Muscle layer of duodenum (tissue), 2 donors: ENCODE measurements around the gene KTN1.

Experiments used
- H3K27ac ChIP-seq: one replicate; pipeline ENCODE4 v1.7.0; 2013; ENCODE audit warnings: mild to moderate bottlenecking, low read length
- H3K27me3 ChIP-seq: one replicate; pipeline ENCODE4 v1.7.0; 2013; ENCODE audit warnings: low read depth, mild to moderate bottlenecking, control low read depth, low read length
- H3K36me3 ChIP-seq, 2 donors: one replicate each; pipeline ENCODE4 v1.7.0; 2013; ENCODE audit warnings: low read length in 2 of 2, control low read depth in 1 of 2, mild to moderate bottlenecking in 1 of 2; ENCODE audit not compliant: insufficient read depth in 2 of 2, control insufficient read depth in 1 of 2
- H3K4me1 ChIP-seq, 2 donors: one replicate each; pipeline ENCODE4 v1.7.0; 2013; ENCODE audit warnings: low read length in 2 of 2, mild to moderate bottlenecking in 2 of 2, control low read depth in 1 of 2, moderate library complexity in 1 of 2; ENCODE audit not compliant: insufficient read depth in 2 of 2, control insufficient read depth in 1 of 2
- H3K4me3 ChIP-seq, 2 donors: one replicate each; pipeline ENCODE4 v1.7.0; 2013; ENCODE audit warnings: low read length in 2 of 2, low read depth in 1 of 2, mild to moderate bottlenecking in 1 of 2
- H3K9me3 ChIP-seq, 2 donors: one replicate each; pipeline ENCODE4 v1.7.0; 2013; ENCODE audit warnings: low read length in 2 of 2, control low read depth in 1 of 2, mild to moderate bottlenecking in 1 of 2; ENCODE audit not compliant: control insufficient read depth in 1 of 2
- donor health status: healthy.

Gene KTN1

DNA sequence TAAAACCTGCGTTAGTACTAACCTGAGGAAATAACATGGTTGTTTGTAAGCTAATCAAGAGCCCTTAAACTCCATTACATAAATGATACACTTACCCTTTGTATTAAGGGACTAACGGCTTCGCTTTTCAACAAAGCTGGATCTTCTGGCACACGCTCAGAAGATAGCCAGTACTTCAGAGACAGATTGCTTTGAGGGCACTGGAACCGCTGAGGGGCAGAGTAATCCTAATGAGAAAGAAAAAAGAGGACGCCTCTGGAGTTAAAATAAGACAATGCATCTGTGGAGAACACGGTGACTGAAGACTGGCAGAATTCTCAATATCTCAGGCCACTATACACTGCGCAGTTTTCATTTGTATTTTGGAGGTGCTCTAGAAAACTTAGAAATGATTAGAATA lies 1.5 kb upstream of the KTN1 start:
- peak overlapping the region; percentile 88 for H3K27ac ChIP-seq
- H3K9me3 ChIP-seq: no peaks in the 10 kb centered on the region
- H3K4me3 ChIP-seq: peak overlapping the region in 1 of 2 donors; percentile 80
- peaks cover 0 to 4% of the 10 kb centered on the region in 2 donors for H3K36me3 ChIP-seq
- peaks cover 9 to 20% of the 10 kb centered on the region in 2 donors for H3K4me1 ChIP-seq
- H3K27me3 ChIP-seq: no peaks in the 10 kb centered on the region

DNA sequence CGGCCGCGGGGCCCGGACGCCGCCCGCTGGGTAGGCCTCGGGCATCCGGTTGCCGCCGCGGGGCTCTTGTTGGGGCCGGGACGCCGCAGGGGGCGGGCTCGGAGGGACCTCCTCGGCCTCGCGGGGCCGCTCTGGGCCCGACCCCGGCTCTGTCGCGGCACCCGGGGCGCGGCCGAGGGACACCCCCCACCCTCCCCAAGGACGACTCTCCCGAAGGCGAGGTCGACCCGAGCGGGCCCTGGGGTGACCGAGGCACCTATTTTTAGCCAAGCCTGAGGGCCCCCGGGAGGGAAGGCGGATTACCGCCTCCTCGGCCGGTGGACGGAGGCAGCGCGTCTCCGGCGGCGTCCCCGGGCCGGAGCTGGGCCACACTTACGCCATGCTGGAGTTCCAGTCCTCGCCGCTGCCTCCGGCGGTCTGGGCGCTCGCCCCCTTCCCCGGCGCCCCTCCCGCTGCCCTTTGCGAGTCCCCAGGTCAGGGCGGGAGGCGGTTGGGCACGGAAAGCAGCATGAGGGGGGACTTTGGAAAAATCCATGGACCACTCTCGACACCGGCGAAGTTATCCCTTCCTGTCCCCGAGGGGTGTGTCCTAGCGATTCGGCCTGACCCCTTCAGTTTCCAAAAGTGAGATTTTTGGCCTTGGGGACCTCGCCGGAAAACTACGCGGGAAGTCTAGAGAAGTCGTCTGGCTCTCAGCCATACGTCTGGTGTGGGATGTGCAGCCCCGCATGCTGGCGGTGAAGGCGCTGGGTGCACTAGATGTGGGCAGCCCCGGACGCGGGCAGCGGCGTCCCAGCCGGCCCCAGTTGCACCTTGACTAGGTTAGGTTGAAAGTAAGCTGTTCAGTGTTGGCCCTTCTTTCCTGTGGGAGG lies 699 bp downstream of the KTN1 start:
- peak overlapping the region; percentile 81 to 92 for H3K4me3 ChIP-seq
- peaks cover 15 to 31% of the 10 kb centered on the region in 2 donors for H3K4me1 ChIP-seq
- no peaks in the 10 kb centered on the region for H3K27me3 ChIP-seq
- H3K9me3 ChIP-seq: no peaks in the 10 kb centered on the region
- H3K27ac ChIP-seq: peak overlapping the region; percentile 61
- peaks cover 0 to 4% of the 10 kb centered on the region in 2 donors for H3K36me3 ChIP-seq

DNA sequence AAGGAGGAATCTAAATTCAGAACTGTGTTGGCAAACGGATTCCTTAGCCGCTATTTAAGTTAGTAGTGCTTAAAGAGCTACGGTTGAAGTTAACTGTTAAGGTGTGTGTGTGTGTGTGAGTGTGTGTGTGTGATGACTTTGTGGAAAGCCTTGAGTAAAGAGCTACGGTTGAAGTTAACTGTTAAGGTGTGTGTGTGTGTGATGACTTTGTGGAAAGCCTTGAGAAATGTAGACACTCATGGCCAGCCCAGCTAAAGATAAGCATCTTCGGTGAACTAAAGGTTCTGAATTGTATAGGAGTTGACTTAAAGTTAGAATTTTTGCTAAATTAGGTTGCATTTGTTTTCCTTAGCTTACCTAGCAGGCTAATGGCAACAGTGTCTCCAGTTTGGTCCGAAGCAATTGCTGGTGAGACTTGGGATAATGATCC lies 1.4 kb downstream of the KTN1 start:
- H3K27ac ChIP-seq: peak overlapping the region; percentile 61
- H3K27me3 ChIP-seq: no peaks in the 10 kb centered on the region
- H3K9me3 ChIP-seq: no peaks in the 10 kb centered on the region
- peaks cover 21 to 37% of the 10 kb centered on the region in 2 donors for H3K4me1 ChIP-seq
- H3K4me3 ChIP-seq: peak overlapping the region; percentile 81 to 92
- H3K36me3 ChIP-seq: peaks cover 0 to 4% of the 10 kb centered on the region in 2 donors

DNA sequence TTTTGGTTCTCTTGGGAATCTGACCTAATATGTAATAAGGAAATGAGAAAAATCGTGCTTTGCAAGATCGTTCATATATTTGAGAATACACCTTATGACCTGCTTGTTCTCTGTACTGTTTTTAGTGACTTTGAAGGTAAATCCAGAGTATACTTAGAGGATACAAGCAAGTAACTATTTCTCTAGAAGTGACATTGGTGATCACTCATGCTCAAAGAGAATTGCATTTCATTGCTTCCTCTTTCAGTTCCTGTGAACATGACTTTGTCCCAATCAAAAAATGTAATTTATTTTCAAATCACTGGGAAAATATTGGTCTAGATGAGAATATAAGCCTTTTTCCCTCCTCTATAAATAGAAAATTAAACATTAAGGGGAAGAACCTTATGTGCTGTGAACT lies 2.7 kb downstream of the KTN1 start:
- no peak overlapping the region for H3K27ac ChIP-seq
- no peak overlapping the region for H3K4me3 ChIP-seq
- peaks cover 23 to 50% of the 10 kb centered on the region in 2 donors for H3K4me1 ChIP-seq
- H3K9me3 ChIP-seq: no peaks in the 10 kb centered on the region
- H3K27me3 ChIP-seq: no peaks in the 10 kb centered on the region
- H3K36me3 ChIP-seq: peaks cover 0 to 4% of the 10 kb centered on the region in 2 donors

DNA sequence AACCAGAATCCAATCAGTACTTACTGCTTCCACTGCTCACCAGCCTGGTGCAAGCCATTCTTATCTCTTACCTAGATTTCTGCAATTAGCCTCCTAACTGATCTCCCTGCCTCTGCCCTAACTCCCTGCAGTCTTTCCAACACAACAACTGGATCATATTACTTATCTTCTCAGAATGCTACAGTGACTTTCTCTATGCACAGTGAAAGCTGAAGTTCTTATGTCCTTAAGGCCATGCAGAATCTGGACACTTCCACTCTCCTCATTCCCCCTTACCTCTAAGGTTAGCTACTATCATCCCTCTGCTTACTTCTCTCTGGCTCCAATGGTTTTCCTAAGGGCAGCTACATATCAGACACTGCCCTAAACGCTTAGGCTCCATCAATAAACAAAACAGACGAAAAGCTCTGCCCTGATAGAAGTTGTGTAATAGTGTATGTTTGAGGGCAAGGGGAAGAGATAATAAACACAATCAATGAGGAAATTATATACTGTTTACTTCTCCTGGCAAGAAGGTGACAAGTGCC lies 4.0 kb downstream of the KTN1 start:
- H3K27ac ChIP-seq: no peak overlapping the region
- H3K4me1 ChIP-seq: peaks cover 23 to 61% of the 10 kb centered on the region in 2 donors
- H3K27me3 ChIP-seq: no peaks in the 10 kb centered on the region
- H3K36me3 ChIP-seq: peaks cover 0 to 4% of the 10 kb centered on the region in 2 donors
- H3K9me3 ChIP-seq: no peaks in the 10 kb centered on the region
- no peak overlapping the region for H3K4me3 ChIP-seq

DNA sequence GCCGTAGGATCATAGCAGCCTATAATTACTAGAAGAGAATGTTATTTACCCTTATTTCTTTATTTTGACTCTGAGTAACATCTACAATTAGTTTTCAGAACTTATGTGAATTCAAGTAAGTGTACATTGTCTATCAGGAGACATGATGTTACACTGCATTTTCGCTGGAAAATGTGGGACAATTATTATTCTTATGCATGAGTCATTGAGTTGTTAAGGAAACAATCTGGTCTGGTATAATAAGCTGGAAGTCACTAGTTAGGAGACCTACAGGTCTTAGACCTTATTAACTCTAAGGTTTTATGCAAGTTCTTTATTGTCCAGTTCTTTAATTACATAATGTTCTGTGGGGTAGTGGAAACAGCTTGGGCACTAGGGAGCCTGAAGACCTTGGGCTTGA lies 5.8 kb downstream of the KTN1 start:
- H3K9me3 ChIP-seq: no peaks in the 10 kb centered on the region
- H3K27ac ChIP-seq: no peak overlapping the region
- no peak overlapping the region for H3K4me3 ChIP-seq
- H3K27me3 ChIP-seq: no peaks in the 10 kb centered on the region
- no peaks in the 10 kb centered on the region for H3K36me3 ChIP-seq
- H3K4me1 ChIP-seq: peaks cover 23 to 61% of the 10 kb centered on the region in 2 donors

DNA sequence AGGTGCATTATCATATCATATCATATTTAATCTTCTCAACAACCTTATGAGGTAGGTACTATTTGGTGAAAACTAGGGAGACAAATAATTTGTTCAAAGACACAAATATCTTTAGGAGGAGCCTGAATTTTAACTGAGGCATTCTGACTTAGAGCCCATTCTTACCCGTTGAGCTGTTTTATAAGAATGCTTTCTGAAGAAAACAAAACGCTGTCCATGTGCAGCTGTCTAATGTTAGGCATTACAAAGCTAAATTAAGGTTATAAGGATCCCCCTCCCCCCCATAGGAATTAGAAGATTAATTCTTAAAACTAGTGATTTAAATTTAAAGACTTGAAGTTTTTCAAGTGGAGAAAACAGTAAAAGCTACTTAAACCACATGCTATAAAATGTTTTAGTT lies 6.4 kb downstream of the KTN1 start:
- no peaks in the 10 kb centered on the region for H3K27me3 ChIP-seq
- H3K4me1 ChIP-seq: peaks cover 23 to 59% of the 10 kb centered on the region in 2 donors
- H3K27ac ChIP-seq: no peak overlapping the region
- H3K36me3 ChIP-seq: no peaks in the 10 kb centered on the region
- H3K9me3 ChIP-seq: no peaks in the 10 kb centered on the region
- no peak overlapping the region for H3K4me3 ChIP-seq

DNA sequence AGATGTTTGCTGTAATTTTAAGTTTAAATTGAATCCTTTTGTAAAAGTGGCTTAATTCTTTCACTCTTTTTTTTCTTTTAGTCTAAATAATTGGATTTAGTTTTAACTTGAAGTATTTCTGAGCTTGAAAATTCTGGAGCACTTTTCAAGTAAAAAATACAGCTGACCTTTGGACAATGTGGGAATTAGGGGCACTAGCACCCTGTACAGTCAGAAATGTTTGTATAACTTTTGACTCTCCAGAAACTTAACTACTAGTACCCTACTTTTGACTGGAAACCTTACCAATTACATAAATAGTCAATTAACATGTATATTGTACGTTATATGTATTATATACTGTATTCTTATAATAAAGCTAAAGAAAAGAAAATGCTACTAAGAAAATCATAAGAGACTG lies 7.8 kb downstream of the KTN1 start:
- H3K9me3 ChIP-seq: no peaks in the 10 kb centered on the region
- H3K36me3 ChIP-seq: no peaks in the 10 kb centered on the region
- no peak overlapping the region for H3K4me3 ChIP-seq
- H3K4me1 ChIP-seq: peaks cover 20 to 48% of the 10 kb centered on the region in 2 donors
- H3K27me3 ChIP-seq: no peaks in the 10 kb centered on the region
- no peak overlapping the region for H3K27ac ChIP-seq

DNA sequence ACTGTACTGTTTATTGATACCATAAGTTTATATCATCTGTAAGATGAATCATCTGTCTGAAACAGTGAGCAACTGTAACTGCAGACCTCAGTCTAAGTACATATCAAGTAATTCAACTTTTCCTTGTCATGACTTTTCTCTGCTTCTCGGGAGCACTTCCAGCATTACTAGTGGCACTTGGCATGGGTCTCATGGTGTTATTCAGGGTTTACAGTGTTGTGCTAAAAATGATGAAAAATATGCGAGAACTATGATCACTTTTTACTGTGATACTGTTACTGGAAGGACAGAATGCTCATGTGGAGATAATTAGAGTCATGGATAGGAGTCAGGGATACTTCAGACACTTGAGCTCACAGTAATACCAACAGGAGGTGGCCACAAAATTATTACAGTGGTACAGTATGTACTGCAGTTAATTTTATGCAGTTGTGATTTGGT lies 8.3 kb downstream of the KTN1 start:
- Histone ChIP-seq H3K36me3 (no peaks in the 10 kb centered on the region), H3K27me3 (no peaks in the 10 kb centered on the region), H3K4me3 (no peak overlapping the region)

DNA sequence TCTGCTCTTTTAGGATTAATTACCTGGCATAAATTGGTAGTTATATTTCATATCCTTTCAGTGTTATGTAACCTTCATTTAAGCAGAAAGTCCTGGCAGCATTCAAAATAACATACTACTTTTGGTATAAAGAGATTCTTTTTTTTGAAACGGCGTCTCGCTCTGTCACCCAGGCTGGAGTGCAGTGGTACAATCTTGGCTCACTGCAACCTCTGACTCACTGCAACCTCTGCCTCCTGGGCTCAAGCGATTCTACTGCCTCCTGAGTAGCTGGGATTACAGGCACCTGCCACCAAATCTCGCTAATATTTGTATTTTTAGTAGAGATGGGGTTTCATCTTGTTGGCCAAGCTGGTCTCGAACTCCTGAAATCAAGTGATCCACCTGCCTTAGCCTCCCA lies 9.2 kb downstream of the KTN1 start:
- no peaks in the 10 kb centered on the region for H3K9me3 ChIP-seq
- no peak overlapping the region for H3K27ac ChIP-seq
- H3K4me1 ChIP-seq: peaks cover 8 to 44% of the 10 kb centered on the region in 2 donors
- H3K4me3 ChIP-seq: no peak overlapping the region
- H3K36me3 ChIP-seq: no peaks in the 10 kb centered on the region
- no peaks in the 10 kb centered on the region for H3K27me3 ChIP-seq

More for the DNA sequence above, 8.3 kb downstream of the KTN1 start:
- Histone ChIP-seq H3K9me3 (no peaks in the 10 kb centered on the region), H3K4me1 (peaks cover 16 to 45% of the 10 kb centered on the region in 2 donors), H3K27ac (no peak overlapping the region)

DNA sequence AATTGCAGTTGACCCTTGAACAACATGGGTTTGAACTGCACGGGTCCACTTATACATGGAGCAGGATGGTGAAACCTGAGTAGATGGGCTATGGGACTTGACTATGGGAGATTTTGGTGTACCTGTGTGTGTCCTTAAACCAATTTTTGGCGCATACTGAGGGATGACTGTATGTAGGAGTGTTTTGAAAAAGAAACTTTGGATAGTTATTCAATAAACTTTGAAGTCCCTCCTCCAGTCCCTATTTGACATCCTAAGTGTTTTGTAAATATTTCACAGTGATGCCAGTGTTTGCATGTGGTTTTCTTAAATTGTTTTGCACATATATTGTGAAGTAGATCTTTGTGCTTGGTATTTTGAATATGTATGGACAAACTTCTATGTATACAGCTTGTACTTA lies 12.4 kb downstream of the KTN1 start:
- Histone ChIP-seq H3K27me3 (no peaks in the 10 kb centered on the region), H3K4me1 (peaks cover 0 to 24% of the 10 kb centered on the region in 2 donors), H3K9me3 (no peaks in the 10 kb centered on the region), H3K36me3 (no peaks in the 10 kb centered on the region), H3K27ac (no peak overlapping the region), H3K4me3 (no peak overlapping the region)
